Measurements from ENCODE around the gene C3.
A peak's percentile ranks its signal among the peaks of the same experiment; 100 is the strongest.

The C3 gene

GRCh38 chr19:6707011-6707657 is 13.3 kb downstream of the C3 start:
- H3K4me1 ChIP-seq (ENCODE audit: low read length): no peaks in the 10 kb centered on the region
- H3K36me3 ChIP-seq (replicated peaks; ENCODE audit: low read depth, low read length): no peaks in the 10 kb centered on the region
- H3K27me3 ChIP-seq (ENCODE audit: low read depth, low read length): peaks cover 23% of the 10 kb centered on the region
- no peak overlapping the region for H2AFZ ChIP-seq (ENCODE audit: low read depth, low read length)
- H3K9ac ChIP-seq (ENCODE audit: low read length): no peak overlapping the region
- no peak overlapping the region for H3K27ac ChIP-seq (ENCODE audit: low read length)
- H3K4me2 ChIP-seq (ENCODE audit: low read length): no peak overlapping the region
- no peaks in the 10 kb centered on the region for H3K9me3 ChIP-seq (ENCODE audit: insufficient read depth, low read length)
- no peaks in the 10 kb centered on the region for H3K79me2 ChIP-seq (ENCODE audit: low read length)
- no peak for TF ChIP-seq EZH2phosphoT487 (IDR thresholded peaks at IDR 0.05; ENCODE audit: low read depth)
- TF ChIP-seq CTCF (IDR thresholded peaks at IDR 0.05; ENCODE audit: low read depth, low read length): no peak
- no peaks in the 10 kb centered on the region for H4K20me1 ChIP-seq (ENCODE audit: insufficient read depth, low read length)
- no peak overlapping the region for H3K4me3 ChIP-seq (ENCODE audit: low read length)

GRCh38 chr19:6706633-6706958 is 13.9 kb downstream of the C3 start:
- no peak for TF ChIP-seq EZH2phosphoT487 (IDR thresholded peaks at IDR 0.05; ENCODE audit: low read depth)
- TF ChIP-seq CTCF (IDR thresholded peaks at IDR 0.05; ENCODE audit: low read depth, low read length): no peak

GRCh38 chr19:6705931-6706632 is 14.4 kb downstream of the C3 start:
- TF ChIP-seq EZH2phosphoT487 (IDR thresholded peaks at IDR 0.05; ENCODE audit: low read depth): no peak
- TF ChIP-seq CTCF (IDR thresholded peaks at IDR 0.05; ENCODE audit: low read depth, low read length): no peak
- H3K4me3 ChIP-seq (ENCODE audit: low read length): no peak overlapping the region
- no peaks in the 10 kb centered on the region for H3K9me3 ChIP-seq (ENCODE audit: insufficient read depth, low read length)
- no peak overlapping the region for H3K27ac ChIP-seq (ENCODE audit: low read length)
- H2AFZ ChIP-seq (ENCODE audit: low read depth, low read length): no peak overlapping the region
- H3K36me3 ChIP-seq (replicated peaks; ENCODE audit: low read depth, low read length): no peaks in the 10 kb centered on the region
- H3K27me3 ChIP-seq (ENCODE audit: low read depth, low read length): peaks cover 18% of the 10 kb centered on the region
- H3K79me2 ChIP-seq (ENCODE audit: low read length): no peaks in the 10 kb centered on the region
- H3K4me1 ChIP-seq (ENCODE audit: low read length): no peaks in the 10 kb centered on the region
- H4K20me1 ChIP-seq (ENCODE audit: insufficient read depth, low read length): no peaks in the 10 kb centered on the region
- no peak overlapping the region for H3K4me2 ChIP-seq (ENCODE audit: low read length)
- H3K9ac ChIP-seq (ENCODE audit: low read length): no peak overlapping the region

More at GRCh38 chr19:6706633-6706958, 13.9 kb downstream of the C3 start:
- H3K9ac ChIP-seq (ENCODE audit: low read length): no peak overlapping the region
- H3K4me1 ChIP-seq (ENCODE audit: low read length): no peaks in the 10 kb centered on the region
- H3K27ac ChIP-seq (ENCODE audit: low read length): no peak overlapping the region
- H2AFZ ChIP-seq (ENCODE audit: low read depth, low read length): no peak overlapping the region
- no peaks in the 10 kb centered on the region for H4K20me1 ChIP-seq (ENCODE audit: insufficient read depth, low read length)
- no peaks in the 10 kb centered on the region for H3K9me3 ChIP-seq (ENCODE audit: insufficient read depth, low read length)
- no peaks in the 10 kb centered on the region for H3K36me3 ChIP-seq (replicated peaks; ENCODE audit: low read depth, low read length)
- no peak overlapping the region for H3K4me2 ChIP-seq (ENCODE audit: low read length)
- no peak overlapping the region for H3K4me3 ChIP-seq (ENCODE audit: low read length)
- H3K27me3 ChIP-seq (ENCODE audit: low read depth, low read length): peaks cover 23% of the 10 kb centered on the region
- H3K79me2 ChIP-seq (ENCODE audit: low read length): no peaks in the 10 kb centered on the region

GRCh38 chr19:6700586-6701316 is 19.7 kb downstream of the C3 start:
- peaks cover 8% of the 10 kb centered on the region for H3K4me1 ChIP-seq (ENCODE audit: low read length)
- no peak overlapping the region for H3K9ac ChIP-seq (ENCODE audit: low read length)
- H3K27me3 ChIP-seq (ENCODE audit: low read depth, low read length): peaks cover 7% of the 10 kb centered on the region; the same call in 1 of the 2 replicates
- peak overlapping the region; percentile 20; the same call in 1 of the 2 replicates for H3K4me2 ChIP-seq (ENCODE audit: low read length)
- no peak for TF ChIP-seq CTCF (IDR thresholded peaks at IDR 0.05; ENCODE audit: low read depth, low read length)
- no peak for TF ChIP-seq EZH2phosphoT487 (IDR thresholded peaks at IDR 0.05; ENCODE audit: low read depth)
- no peaks in the 10 kb centered on the region for H3K9me3 ChIP-seq (ENCODE audit: insufficient read depth, low read length)
- H3K36me3 ChIP-seq (replicated peaks; ENCODE audit: low read depth, low read length): no peaks in the 10 kb centered on the region
- H2AFZ ChIP-seq (ENCODE audit: low read depth, low read length): no peak overlapping the region
- no peaks in the 10 kb centered on the region for H3K79me2 ChIP-seq (ENCODE audit: low read length)
- H3K27ac ChIP-seq (ENCODE audit: low read length): no peak overlapping the region
- H4K20me1 ChIP-seq (ENCODE audit: insufficient read depth, low read length): no peaks in the 10 kb centered on the region
- H3K4me3 ChIP-seq (ENCODE audit: low read length): no peak overlapping the region
